Smooth muscle cell (in vitro differentiated cells): Measurements from ENCODE around the gene ARHGEF16. TPM values are rescaled to one million over a fixed set of nuclear protein-coding genes. Genes with fewer than 3 reads are reported as not detected.

ENCODE experiments used
- DNase-seq: peaks from one replicate; lab custom pipeline; 2025; ENCODE audit not compliant: unreplicated experiment; lab: John Stamatoyannopoulos, UW
- H2AFZ ChIP-seq: fragments of 200-600 bp; sonication (generic); 2 replicates; pipeline ENCODE4 v1.6.0; 2016; ENCODE audit warnings: antibody characterized with exemption, low read depth, mild to moderate bottlenecking
- H3F3A ChIP-seq: fragments of 200-600 bp; sonication (generic); 2 replicates; pipeline ENCODE4 v1.6.0; 2017; ENCODE audit warnings: antibody characterized with exemption, low read depth
- H3K27ac ChIP-seq: fragments of 200-600 bp; sonication (generic); 2 replicates; pipeline ENCODE4 v1.5.1; 2016; ENCODE audit warnings: low read depth, mild to moderate bottlenecking
- H3K27me3 ChIP-seq: fragments of 200-600 bp; sonication (generic); 2 replicates; pipeline ENCODE4 v1.6.1; 2016; ENCODE audit warnings: low read depth, mild to moderate bottlenecking
- H3K36me3 ChIP-seq: fragments of 200-600 bp; sonication (generic); 2 replicates; pipeline ENCODE4 v1.5.1; 2016; ENCODE audit warnings: low read depth
- H3K4me1 ChIP-seq: fragments of 200-600 bp; sonication (generic); 2 replicates; pipeline ENCODE4 v1.5.1; 2016; ENCODE audit warnings: low read depth
- H3K4me2 ChIP-seq: fragments of 200-600 bp; sonication (generic); 2 replicates; pipeline ENCODE4 v1.6.0; 2016; ENCODE audit warnings: mild to moderate bottlenecking
- H3K4me3 ChIP-seq: fragments of 200-600 bp; sonication (generic); 2 replicates; pipeline ENCODE4 v1.5.1; 2016; ENCODE audit warnings: mild to moderate bottlenecking
- H3K79me2 ChIP-seq: fragments of 200-600 bp; sonication (generic); 2 replicates; pipeline ENCODE4 v1.6.0; 2016; ENCODE audit warnings: low read depth, mild to moderate bottlenecking
- H3K9ac ChIP-seq: fragments of 200-600 bp; sonication (generic); 2 replicates; pipeline ENCODE4 v1.6.0; 2016; ENCODE audit warnings: low read depth
- H3K9me3 ChIP-seq: fragments of 200-600 bp; sonication (generic); replicated peaks from 2 replicates; pipeline ENCODE4 v1.5.1; 2016; ENCODE audit warnings: low read depth
- H4K20me1 ChIP-seq: fragments of 200-600 bp; sonication (generic); 2 replicates; pipeline ENCODE4 v1.6.0; 2016; ENCODE audit warnings: low read depth
- WGBS: methylation state at CpG from one replicate; pipeline ENCODE4 v1.1.7; 2016; ENCODE audit warnings: low lambda C conversion rate; 5-methylcytosine and 5-hydroxymethylcytosine counted together
- polyA plus RNA-seq: library from polyadenylated mRNA; unstranded; fragments of >200 nt; fragmentation: Nextera tagmentation; extraction: Ambion mirVana; gene quantifications from 2 replicates; pipeline ENCODE4 v1.2.1, GENCODE V29; 2016
- total RNA-seq: library from RNA; depleted of rRNA; stranded (reverse); fragments of >200 nt; gene quantifications from 2 replicates; pipeline ENCODE4 v1.2.3, GENCODE V29; 2014
- TF ChIP-seq, protein P1 (sequence below): fragments of 200-600 bp; sonication (generic); IDR thresholded peaks from 2 replicates; pipeline ENCODE4 v1.5.1; 2017; ENCODE audit warnings: borderline replicate concordance, mild to moderate bottlenecking, antibody characterized with exemption; ENCODE audit not compliant: insufficient read depth, poor library complexity, severe bottlenecking

Gene ARHGEF16
- total and polyA plus RNA-seq, 2 experiments from 2014 or later = 4.6 to 6.9 TPM

DNA sequence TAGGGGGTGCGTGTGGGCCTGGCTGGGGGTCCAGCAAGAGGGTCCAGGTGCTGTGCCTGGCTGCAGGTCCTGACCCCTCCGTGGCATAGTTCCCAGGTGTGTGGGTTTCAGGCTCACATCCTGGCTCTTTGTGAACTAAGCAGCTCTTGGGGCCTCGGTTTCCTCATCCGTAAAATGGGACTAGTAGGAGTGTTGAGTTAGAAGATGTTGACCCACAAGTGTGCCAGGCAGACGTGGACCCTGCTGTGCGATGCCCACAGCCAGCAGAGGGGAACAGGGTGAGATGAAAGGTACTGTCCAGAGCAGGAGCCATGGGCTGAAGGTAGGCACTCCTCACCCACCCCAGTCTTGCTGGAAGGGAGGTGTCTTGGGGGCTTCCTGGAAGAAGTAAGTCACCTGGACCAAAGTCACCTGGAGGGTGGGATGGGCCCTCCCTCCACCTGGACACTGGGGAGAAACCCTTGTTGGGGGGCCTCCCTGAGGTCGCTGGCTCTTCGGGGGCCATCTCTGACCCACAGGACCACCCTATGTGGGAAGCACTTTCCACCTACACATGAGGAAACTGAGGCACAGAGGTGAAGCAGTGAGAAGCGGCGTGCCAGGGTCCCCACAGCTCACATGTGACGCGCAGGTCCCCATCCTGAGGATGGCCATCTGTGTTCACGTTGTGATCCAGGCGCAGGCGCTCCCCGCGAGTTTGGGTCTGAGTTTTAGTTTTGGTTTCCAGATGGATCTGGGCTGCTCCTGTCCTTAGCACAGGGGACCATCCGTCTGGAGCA, 1.4 kb downstream of the ARHGEF16 start:
- Histone ChIP-seq H4K20me1 (no peaks in the 10 kb centered on the region), H3K4me3 (peak overlapping the region; percentile 65), H3K36me3 (no peaks in the 10 kb centered on the region), H3F3A (peaks cover 11% of the 10 kb centered on the region), H3K27ac (no peak overlapping the region), H3K9me3 (no peaks in the 10 kb centered on the region), H3K4me2 (no peak overlapping the region), H3K9ac (no peak overlapping the region), H3K27me3 (no peaks in the 10 kb centered on the region), H2AFZ (no peak overlapping the region), H3K4me1 (peaks cover 5% of the 10 kb centered on the region), H3K79me2 (no peaks in the 10 kb centered on the region)
- WGBS = 96% methylated on average over 18 of the region's 18 CpGs
- DNase-seq = no peak
- TF ChIP-seq, protein P1, sequence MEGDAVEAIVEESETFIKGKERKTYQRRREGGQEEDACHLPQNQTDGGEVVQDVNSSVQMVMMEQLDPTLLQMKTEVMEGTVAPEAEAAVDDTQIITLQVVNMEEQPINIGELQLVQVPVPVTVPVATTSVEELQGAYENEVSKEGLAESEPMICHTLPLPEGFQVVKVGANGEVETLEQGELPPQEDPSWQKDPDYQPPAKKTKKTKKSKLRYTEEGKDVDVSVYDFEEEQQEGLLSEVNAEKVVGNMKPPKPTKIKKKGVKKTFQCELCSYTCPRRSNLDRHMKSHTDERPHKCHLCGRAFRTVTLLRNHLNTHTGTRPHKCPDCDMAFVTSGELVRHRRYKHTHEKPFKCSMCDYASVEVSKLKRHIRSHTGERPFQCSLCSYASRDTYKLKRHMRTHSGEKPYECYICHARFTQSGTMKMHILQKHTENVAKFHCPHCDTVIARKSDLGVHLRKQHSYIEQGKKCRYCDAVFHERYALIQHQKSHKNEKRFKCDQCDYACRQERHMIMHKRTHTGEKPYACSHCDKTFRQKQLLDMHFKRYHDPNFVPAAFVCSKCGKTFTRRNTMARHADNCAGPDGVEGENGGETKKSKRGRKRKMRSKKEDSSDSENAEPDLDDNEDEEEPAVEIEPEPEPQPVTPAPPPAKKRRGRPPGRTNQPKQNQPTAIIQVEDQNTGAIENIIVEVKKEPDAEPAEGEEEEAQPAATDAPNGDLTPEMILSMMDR = no peak

DNA sequence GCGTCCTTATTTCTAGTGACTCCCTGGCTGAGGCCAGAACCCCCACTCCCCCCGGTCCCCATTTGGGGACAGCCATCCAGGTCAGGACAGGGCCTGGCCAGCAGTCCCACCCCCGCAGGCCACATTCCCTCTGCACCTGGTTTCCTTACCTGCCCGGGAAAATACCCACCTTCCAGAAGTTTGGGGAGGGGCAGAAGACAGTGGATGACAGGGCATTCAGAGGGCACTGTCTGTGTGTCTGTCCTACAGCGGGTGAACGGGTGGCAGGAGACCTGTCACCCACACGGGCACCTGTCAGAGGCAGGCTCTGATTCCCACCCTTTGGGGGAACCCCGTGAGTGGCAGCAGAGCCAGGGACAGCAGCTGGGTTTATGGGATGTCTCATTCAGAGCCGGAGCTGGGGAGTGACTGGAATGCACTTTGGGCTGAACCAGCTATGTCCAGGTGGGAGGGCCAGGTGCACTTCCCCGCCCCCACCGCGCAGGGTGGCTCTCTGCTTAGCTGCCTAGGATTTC, 2.0 kb downstream of the ARHGEF16 start:
- WGBS = 95% methylated on average over 12 of the region's 12 CpGs

DNA sequence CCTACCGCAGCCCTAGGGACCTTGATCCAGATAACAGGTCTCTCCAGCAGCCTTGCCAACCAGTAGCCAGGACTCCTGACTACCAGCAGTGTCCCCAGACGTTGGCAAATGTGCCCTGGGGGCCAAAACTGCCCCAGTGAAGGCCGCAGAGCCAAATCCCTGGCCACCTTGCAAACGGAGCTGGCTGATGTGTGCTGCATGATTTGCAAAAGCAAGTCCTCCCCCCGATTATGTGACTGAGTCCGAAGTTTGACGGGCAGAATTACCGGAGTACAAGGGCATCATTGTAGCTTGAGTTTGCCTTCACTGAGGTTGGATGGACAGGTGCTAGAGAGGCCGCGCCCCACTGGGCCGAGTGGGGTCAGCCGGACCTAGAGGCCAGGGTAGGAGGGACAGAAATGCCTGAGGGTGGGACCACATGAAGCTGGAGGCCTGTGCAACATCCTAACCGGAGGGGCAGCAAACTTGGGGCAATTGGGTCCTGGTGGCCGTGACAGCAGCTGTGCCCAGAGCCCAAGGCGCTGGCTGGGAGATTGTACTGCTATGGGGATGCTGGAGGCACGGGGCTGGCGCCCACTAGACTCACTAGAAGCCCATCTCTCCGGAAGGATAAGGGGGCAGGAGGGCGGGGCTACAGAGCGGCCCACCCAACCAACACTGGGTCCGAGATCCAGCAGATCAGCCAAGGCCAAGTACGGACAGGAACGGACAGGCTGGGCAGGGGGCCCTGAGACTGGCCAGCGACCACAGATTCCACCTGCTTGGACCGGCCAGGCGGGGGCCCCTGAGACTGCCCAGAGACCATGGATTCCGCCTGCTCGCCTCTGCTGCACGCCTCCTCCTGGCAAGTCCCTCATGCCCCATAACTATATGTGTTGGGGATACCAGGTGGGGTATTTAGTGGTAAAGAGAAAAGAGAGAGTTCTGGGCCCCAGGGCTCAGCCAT, 2.8 kb downstream of the ARHGEF16 start:
- Histone ChIP-seq H3K4me1 (peaks cover 8% of the 10 kb centered on the region), H3K4me3 (no peak overlapping the region), H3K27me3 (no peaks in the 10 kb centered on the region), H2AFZ (no peak overlapping the region), H3K9me3 (no peaks in the 10 kb centered on the region), H3K27ac (no peak overlapping the region), H3K4me2 (no peak overlapping the region), H3F3A (peaks cover 11% of the 10 kb centered on the region), H3K9ac (no peak overlapping the region), H3K36me3 (no peaks in the 10 kb centered on the region), H4K20me1 (no peaks in the 10 kb centered on the region), H3K79me2 (no peaks in the 10 kb centered on the region)
- TF ChIP-seq, protein P1 = no peak
- no peak for DNase-seq
- WGBS = 94% methylated on average over 29 of the region's 29 CpGs

More for the DNA sequence above, 2.0 kb downstream of the ARHGEF16 start:
- no peak overlapping the region for H3K4me3 ChIP-seq
- H2AFZ ChIP-seq = no peak overlapping the region
- no peaks in the 10 kb centered on the region for H3K79me2 ChIP-seq
- H4K20me1 ChIP-seq = no peaks in the 10 kb centered on the region
- no peaks in the 10 kb centered on the region for H3K27me3 ChIP-seq
- DNase-seq = no peak
- peaks cover 11% of the 10 kb centered on the region for H3F3A ChIP-seq
- H3K27ac ChIP-seq = no peak overlapping the region
- no peaks in the 10 kb centered on the region for H3K36me3 ChIP-seq
- no peaks in the 10 kb centered on the region for H3K9me3 ChIP-seq
- TF ChIP-seq, protein P1 = no peak
- H3K4me2 ChIP-seq = no peak overlapping the region
- peaks cover 8% of the 10 kb centered on the region for H3K4me1 ChIP-seq
- H3K9ac ChIP-seq = no peak overlapping the region
